ENCODE data around the gene TRAM2.

GRCh38 chr6:52529311-52529710, 47.5 kb downstream of the TRAM2 start:
- TF ChIP-seq CTCF (IDR thresholded peaks at IDR 0.05; ENCODE audit: low read depth, low read length, poor library complexity, severe bottlenecking): no peak
- TF ChIP-seq EZH2phosphoT487 (IDR thresholded peaks at IDR 0.05; ENCODE audit: borderline replicate concordance, low read length): no peak
